HG02943 (cell line): ENCODE results near the gene CD52.
"Not testable (repeated sequence)": the region's sequence is repeated elsewhere in the genome, so short reads cannot be mapped to it uniquely, and the experiment has no call there.

ENCODE experiments used
- ATAC-seq: cut with Tn5 transposase; IDR thresholded peaks from one replicate; pipeline ENCODE4 v1.9.1; 2021; ENCODE audit warnings: mild to moderate bottlenecking, low read depth, moderate library complexity; ENCODE audit not compliant: unreplicated experiment

Gene CD52

GRCh38 chr1:26297057-26297790, 20.5 kb upstream of the CD52 start:
- no peak for ATAC-seq

- ATAC-seq: no peak
Observed at GRCh38 chr1:26297791-26298124, 20.0 kb upstream of the CD52 start.

- ATAC-seq: no peak
Observed at GRCh38 chr1:26300578-26301275, 17.0 kb upstream of the CD52 start.

- ATAC-seq: no peak
Observed at GRCh38 chr1:26302733-26303405, 14.9 kb upstream of the CD52 start.

GRCh38 chr1:26305667-26306289, 12.0 kb upstream of the CD52 start:
- ATAC-seq: peak; percentile 16

- peak; percentile 95 for ATAC-seq
Observed at GRCh38 chr1:26306290-26307229, 11.2 kb upstream of the CD52 start, which contains the start of gene UBXN11. TSS of gene UBXN11 (minus strand) at chr1:26306636. CDS start at chr1:26302883, 3,753 bp downstream.

GRCh38 chr1:26307363-26307781, 10.4 kb upstream of the CD52 start:
- ATAC-seq: no peak

- ATAC-seq: not testable (repeated sequence)
Observed at GRCh38 chr1:26307966-26308899, 9.5 kb upstream of the CD52 start.

GRCh38 chr1:26314501-26314900, 3.3 kb upstream of the CD52 start:
- ATAC-seq: no peak

- no peak for ATAC-seq
Observed at GRCh38 chr1:26315874-26316850, 1.6 kb upstream of the CD52 start.

- ATAC-seq: no peak
Observed at GRCh38 chr1:26317146-26317545, 612 bp upstream of the CD52 start.

GRCh38 chr1:26318338-26319064, 743 bp downstream of the CD52 start:
- ATAC-seq: no peak

GRCh38 chr1:26320896-26321295, 3.1 kb downstream of the CD52 start:
- no peak for ATAC-seq

- peak; percentile 39 for ATAC-seq
Observed at GRCh38 chr1:26321315-26322041, 3.7 kb downstream of the CD52 start.

GRCh38 chr1:26322042-26322331, 4.2 kb downstream of the CD52 start:
- ATAC-seq: no peak

- no peak for ATAC-seq
Observed at GRCh38 chr1:26323382-26323781, 5.6 kb downstream of the CD52 start.

- no peak for ATAC-seq
Observed at GRCh38 chr1:26324550-26324949, 6.8 kb downstream of the CD52 start.
